ENCODE measurements around the gene FBXW4. TPM values are rescaled to one million over a fixed set of nuclear protein-coding genes. Genes with fewer than 3 reads are reported as not detected.

The FBXW4 gene
- total and polyA plus RNA-seq, 9 donors: 38.6 to 86.4 (median 64.4) TPM

- Histone ChIP-seq H3K27ac (no peak overlapping the region), H3K4me1 (ENCODE audit: insufficient read depth) (no peaks in the 10 kb centered on the region), H3K27me3 (no peaks in the 10 kb centered on the region), H3K36me3 (no peaks in the 10 kb centered on the region), H3K4me3 (no peak overlapping the region), H3K9me3 (no peaks in the 10 kb centered on the region)
- no peak for TF ChIP-seq EP300 (IDR thresholded peaks at IDR 0.05)
- no peak for TF ChIP-seq CTCF (IDR thresholded peaks at IDR 0.05)
- no peak for TF ChIP-seq POLR2A (IDR thresholded peaks at IDR 0.05)
- 84 to 91% (median 87%) methylated on average over 13 of the region's 13 CpGs for WGBS, 3 donors
- DNase-seq: no peak
- intact Hi-C loops (cut with DNase I): no loop called here
Measured at GRCh38 chr10:101578803-101579515, 116.0 kb downstream of the FBXW4 start.

DNA sequence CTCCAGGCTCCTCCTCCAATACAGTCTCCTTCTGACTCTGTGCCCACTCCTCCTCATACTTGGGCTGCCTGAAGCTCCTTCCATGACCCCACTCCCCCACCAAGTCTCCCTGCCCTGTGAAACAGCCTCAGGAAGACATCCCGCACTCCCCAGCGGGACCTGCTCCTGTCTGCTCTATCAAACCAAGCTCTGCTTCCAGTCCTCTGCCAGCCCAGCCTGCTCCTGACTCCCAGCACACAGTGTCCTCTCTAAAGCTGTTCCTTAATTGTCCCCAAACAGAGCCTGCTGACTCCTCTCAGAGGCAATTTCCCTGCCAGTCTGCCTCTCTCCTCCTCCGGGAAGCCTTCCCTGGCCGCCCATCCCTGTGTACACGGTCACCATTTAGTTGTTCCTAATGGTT, 116.8 kb downstream of the FBXW4 start:
- Histone ChIP-seq H3K27me3 (no peaks in the 10 kb centered on the region), H3K27ac (no peak overlapping the region), H3K36me3 (no peaks in the 10 kb centered on the region), H3K9me3 (no peaks in the 10 kb centered on the region), H3K4me1 (ENCODE audit: insufficient read depth) (no peaks in the 10 kb centered on the region), H3K4me3 (no peak overlapping the region)
- WGBS, 3 donors: 70 to 78% (median 71%) methylated on average over 5 of the region's 5 CpGs
- TF ChIP-seq POLR2A (IDR thresholded peaks at IDR 0.05) (no peak), CTCF (IDR thresholded peaks at IDR 0.05) (no peak)
- intact Hi-C loops (cut with DNase I): no loop called here
- no peak for DNase-seq

GRCh38 chr10:101577121-101577871, 117.7 kb downstream of the FBXW4 start:
- no peaks in the 10 kb centered on the region for H3K27me3 ChIP-seq
- intact Hi-C loops (cut with DNase I): no loop called here
- TF ChIP-seq POLR2A (IDR thresholded peaks at IDR 0.05) (no peak), CTCF (IDR thresholded peaks at IDR 0.05) (no peak), EP300 (IDR thresholded peaks at IDR 0.05) (no peak)
- no peaks in the 10 kb centered on the region for H3K36me3 ChIP-seq
- no peaks in the 10 kb centered on the region for H3K9me3 ChIP-seq
- no peaks in the 10 kb centered on the region for H3K4me1 ChIP-seq (ENCODE audit: insufficient read depth)
- WGBS, 3 donors: 88 to 93% (median 90%) methylated on average over 7 of the region's 7 CpGs
- DNase-seq: no peak
- no peak overlapping the region for H3K4me3 ChIP-seq
- no peak overlapping the region for H3K27ac ChIP-seq

DNA sequence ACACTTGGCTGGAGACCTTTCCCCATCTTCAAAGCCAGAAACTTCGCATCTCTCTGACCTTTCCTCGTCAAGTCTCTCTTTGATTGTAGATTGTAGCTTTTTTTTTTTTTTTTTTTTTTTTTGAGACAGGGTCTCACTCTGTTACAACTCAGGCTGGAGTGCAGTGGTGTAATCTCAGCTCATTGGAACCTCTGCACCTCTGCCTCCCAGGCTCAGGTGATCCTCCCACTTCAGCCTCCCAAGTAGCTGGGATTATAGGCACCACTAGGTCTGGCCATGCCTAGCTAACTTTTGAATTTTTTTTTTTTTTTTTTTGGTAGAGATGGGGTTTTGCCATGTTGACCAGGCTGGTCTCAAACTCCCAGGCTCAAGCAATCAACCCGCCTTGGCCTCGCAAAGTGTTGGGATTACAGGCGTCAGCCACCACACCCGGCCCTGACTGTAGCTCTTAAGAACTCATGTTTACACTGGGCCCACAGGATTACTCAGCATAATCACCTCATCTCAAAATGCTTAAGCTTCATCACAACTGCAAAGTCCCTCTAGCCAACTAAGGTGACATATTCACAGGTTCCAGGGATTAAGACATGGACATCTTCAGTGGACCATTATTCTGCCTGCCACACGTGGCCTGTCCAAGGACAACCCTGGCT, 118.6 kb downstream of the FBXW4 start:
- intact Hi-C loops (cut with DNase I): no loop called here
- H3K4me3 ChIP-seq: no peak overlapping the region
- H3K27me3 ChIP-seq: no peaks in the 10 kb centered on the region
- whole genome bisulfite sequencing, 3 donors: 85 to 95% (median 93%) methylated on average over 7 of the region's 7 CpGs
- no peaks in the 10 kb centered on the region for H3K36me3 ChIP-seq
- no peak overlapping the region for H3K27ac ChIP-seq
- H3K4me1 ChIP-seq (ENCODE audit: insufficient read depth): no peaks in the 10 kb centered on the region
- DNase-seq: no peak
- no peak for TF ChIP-seq CTCF (IDR thresholded peaks at IDR 0.05)
- TF ChIP-seq POLR2A (IDR thresholded peaks at IDR 0.05): no peak
- TF ChIP-seq EP300 (IDR thresholded peaks at IDR 0.05): no peak
- H3K9me3 ChIP-seq: no peaks in the 10 kb centered on the region
